Erythroblast (primary cell): Measurements from ENCODE around the gene CCNT2.

ENCODE experiments used
- GATA1 ChIP-seq: IDR thresholded peaks from 2 replicates; pipeline ENCODE4 v1.6.1; 2011; ENCODE audit warnings: low read depth, mild to moderate bottlenecking, control low read depth, low read length, moderate library complexity
- POLR2A ChIP-seq: IDR thresholded peaks from 2 replicates; pipeline ENCODE4 v1.6.1; 2011; ENCODE audit warnings: mild to moderate bottlenecking, low read length

DNA sequence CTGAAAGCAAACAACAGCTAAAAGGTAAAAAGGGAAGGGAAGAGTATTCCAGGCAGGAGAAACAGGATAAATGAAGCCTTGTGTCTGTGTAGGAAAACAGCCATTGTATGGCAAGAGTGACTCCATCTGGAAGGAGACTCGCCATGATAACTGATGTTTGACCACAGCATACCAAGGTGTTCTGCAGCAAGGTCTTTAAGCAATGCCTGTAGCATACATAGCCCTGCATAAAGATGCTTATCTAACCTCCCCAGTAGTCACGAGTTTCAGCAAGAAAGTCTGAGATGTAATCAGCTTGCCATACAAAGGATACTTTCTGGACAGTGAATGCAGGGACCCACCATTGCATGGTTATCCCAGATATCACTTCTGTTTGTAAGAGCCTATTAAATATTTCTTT, 11.9 kb upstream of the CCNT2 start:
- no peak for TF ChIP-seq POLR2A
- TF ChIP-seq GATA1 = no peak
